ENCODE results near the gene OR52J3.
A peak's percentile ranks its signal among the peaks of the same experiment; 100 is the strongest.

OR52J3 gene

DNA sequence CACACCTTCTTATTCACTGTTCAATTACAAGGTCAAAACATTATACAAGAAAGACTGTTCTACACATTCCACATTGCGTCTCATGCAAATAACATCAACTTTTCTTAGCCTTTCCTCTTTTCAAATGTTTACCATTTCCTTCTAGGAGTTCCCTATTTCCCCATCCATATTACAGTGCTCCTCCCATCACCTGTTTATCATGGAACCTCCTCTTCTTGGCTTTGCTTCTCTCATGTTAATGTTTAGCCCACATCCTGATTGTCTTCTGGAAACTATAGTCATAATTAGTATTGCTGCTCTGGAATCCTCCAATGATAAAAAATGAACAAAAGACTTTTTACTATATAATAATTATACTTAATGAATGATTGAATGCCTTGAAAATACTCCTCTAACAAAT lies 44.3 kb downstream of the OR52J3 start:
- no peak for DNase-seq (ENCODE audit: low read depth)
- H3K4me3 ChIP-seq (ENCODE audit: control insufficient read depth, low read depth, low read length): no peak overlapping the region
- TF ChIP-seq, protein P1, sequence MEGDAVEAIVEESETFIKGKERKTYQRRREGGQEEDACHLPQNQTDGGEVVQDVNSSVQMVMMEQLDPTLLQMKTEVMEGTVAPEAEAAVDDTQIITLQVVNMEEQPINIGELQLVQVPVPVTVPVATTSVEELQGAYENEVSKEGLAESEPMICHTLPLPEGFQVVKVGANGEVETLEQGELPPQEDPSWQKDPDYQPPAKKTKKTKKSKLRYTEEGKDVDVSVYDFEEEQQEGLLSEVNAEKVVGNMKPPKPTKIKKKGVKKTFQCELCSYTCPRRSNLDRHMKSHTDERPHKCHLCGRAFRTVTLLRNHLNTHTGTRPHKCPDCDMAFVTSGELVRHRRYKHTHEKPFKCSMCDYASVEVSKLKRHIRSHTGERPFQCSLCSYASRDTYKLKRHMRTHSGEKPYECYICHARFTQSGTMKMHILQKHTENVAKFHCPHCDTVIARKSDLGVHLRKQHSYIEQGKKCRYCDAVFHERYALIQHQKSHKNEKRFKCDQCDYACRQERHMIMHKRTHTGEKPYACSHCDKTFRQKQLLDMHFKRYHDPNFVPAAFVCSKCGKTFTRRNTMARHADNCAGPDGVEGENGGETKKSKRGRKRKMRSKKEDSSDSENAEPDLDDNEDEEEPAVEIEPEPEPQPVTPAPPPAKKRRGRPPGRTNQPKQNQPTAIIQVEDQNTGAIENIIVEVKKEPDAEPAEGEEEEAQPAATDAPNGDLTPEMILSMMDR (conservative IDR thresholded peaks at IDR 0.05; ENCODE audit: control insufficient read depth, insufficient read depth, low read depth, low read length): no peak

DNA sequence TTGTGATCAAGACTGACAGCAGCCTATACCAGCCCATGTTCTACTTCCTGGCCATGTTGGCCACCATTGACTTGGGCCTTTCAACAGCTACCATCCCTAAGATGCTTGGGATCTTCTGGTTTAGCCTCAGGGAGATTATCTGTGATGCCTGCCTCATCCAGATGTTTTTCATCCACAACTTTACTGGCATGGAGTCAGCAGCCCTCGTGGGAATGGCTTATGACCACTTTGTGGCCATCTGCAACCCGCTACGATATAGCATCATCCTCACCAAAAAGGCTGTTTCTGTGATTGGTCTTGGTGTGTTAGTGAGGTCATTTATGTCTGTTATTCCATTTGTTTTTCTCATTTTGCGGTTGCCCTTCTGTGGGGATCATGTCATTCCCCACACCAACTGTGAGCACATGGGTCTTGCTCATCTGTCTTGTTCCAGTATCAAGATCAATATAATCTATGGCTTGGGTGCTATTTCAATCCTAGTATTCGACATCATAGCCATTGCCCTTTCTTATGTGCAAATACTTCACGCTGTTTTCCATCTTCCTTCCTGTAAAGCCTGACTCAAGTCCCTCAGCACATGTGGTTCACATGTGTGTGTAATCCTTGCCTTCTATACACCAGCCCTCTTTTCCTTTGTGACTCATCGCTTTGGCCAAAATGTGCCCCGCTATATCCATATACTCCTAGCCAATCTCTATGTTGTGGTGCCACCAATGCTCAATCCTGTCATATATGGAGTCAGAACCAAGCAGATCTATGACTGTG lies 46.7 kb downstream of the OR52J3 start:
- TF ChIP-seq, protein P1 (conservative IDR thresholded peaks at IDR 0.05; ENCODE audit: control insufficient read depth, insufficient read depth, low read depth, low read length): no peak
- peak; percentile 44 for DNase-seq (ENCODE audit: low read depth)
- no peak overlapping the region for H3K4me3 ChIP-seq (ENCODE audit: control insufficient read depth, low read depth, low read length)

DNA sequence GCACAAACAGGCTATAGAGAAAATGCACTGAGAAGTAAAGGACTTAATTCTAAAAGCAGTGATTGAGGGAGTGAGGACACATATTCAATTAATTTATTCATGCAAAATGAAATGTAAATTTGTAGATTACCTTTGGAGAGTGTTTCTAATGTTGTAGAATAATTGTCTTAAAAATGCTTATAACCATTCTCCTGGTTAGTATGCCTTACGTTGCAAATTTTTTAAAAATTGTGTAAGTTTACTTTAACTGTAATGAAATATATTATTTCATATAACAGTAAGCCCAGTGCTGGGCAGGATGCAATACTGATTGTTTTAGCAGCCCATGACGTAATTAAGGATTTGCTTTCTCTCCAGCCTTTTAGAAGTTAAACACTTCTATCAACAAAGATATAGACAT lies 49.7 kb downstream of the OR52J3 start:
- TF ChIP-seq, protein P1 (conservative IDR thresholded peaks at IDR 0.05; ENCODE audit: control insufficient read depth, insufficient read depth, low read depth, low read length): no peak
- no peak for DNase-seq (ENCODE audit: low read depth)
- no peak overlapping the region for H3K4me3 ChIP-seq (ENCODE audit: control insufficient read depth, low read depth, low read length)

All from fibroblast of mammary gland (primary cell).